ENCODE measurements around the gene CGRRF1.

CGRRF1 gene

GRCh38 chr14:54577977-54578376, 68.3 kb downstream of the CGRRF1 start:
- no peak for DNase-seq (ENCODE audit: low spot score)

GRCh38 chr14:54579621-54580020, 69.9 kb downstream of the CGRRF1 start:
- DNase-seq (ENCODE audit: low spot score) = no peak

- no peak for DNase-seq (ENCODE audit: low spot score)
These were observed 71.2 kb downstream of the CGRRF1 start for GRCh38 chr14:54580933-54581332.

GRCh38 chr14:54582334-54582733, 72.6 kb downstream of the CGRRF1 start:
- DNase-seq (ENCODE audit: low spot score) = no peak

GRCh38 chr14:54584097-54584496, 74.4 kb downstream of the CGRRF1 start:
- no peak for DNase-seq (ENCODE audit: low spot score)

- no peak for DNase-seq (ENCODE audit: low spot score)
These were observed 75.5 kb downstream of the CGRRF1 start for GRCh38 chr14:54585214-54585613.

Data from hematopoietic multipotent progenitor cell treated with erythropoietin and hydrocortisone succinate and interleukin-3 and kit ligand, for 17 days (in vitro differentiated cells).